GM18907 (cell line): ENCODE results near the gene GTF3C5.
"Not testable (repeated sequence)": the region's sequence is repeated elsewhere in the genome, so short reads cannot be mapped to it uniquely, and the experiment has no call there.

Source experiments
- ATAC-seq: cut with Tn5 transposase; IDR thresholded peaks from one replicate; pipeline ENCODE4 v1.9.1; 2021; ENCODE audit warnings: mild to moderate bottlenecking, moderate library complexity; ENCODE audit not compliant: unreplicated experiment

GTF3C5 gene

GRCh38 chr9:133067006-133067405 lies 36.2 kb downstream of the GTF3C5 start:
- ATAC-seq = no peak

GRCh38 chr9:133067813-133068212 lies 37.0 kb downstream of the GTF3C5 start:
- no peak for ATAC-seq

- ATAC-seq = not testable (repeated sequence)
Measured at GRCh38 chr9:133068431-133068830, 37.6 kb downstream of the GTF3C5 start.

- ATAC-seq = not testable (repeated sequence)
Measured at GRCh38 chr9:133070500-133070961, 39.7 kb downstream of the GTF3C5 start.

- not testable (repeated sequence) for ATAC-seq
Measured at GRCh38 chr9:133070985-133071384, 40.2 kb downstream of the GTF3C5 start.

GRCh38 chr9:133071484-133072150 lies 40.8 kb downstream of the GTF3C5 start:
- ATAC-seq = no peak

- not testable (repeated sequence) for ATAC-seq
Measured at GRCh38 chr9:133072210-133072609, 41.4 kb downstream of the GTF3C5 start.

- ATAC-seq = no peak
Measured at GRCh38 chr9:133073086-133074014, 42.6 kb downstream of the GTF3C5 start.

- ATAC-seq = no peak
Measured at GRCh38 chr9:133074111-133074651, 43.4 kb downstream of the GTF3C5 start.

- ATAC-seq = no peak
Measured at GRCh38 chr9:133075925-133076630, 45.3 kb downstream of the GTF3C5 start.

- ATAC-seq = no peak
Measured at GRCh38 chr9:133076691-133077090, 45.9 kb downstream of the GTF3C5 start.

- no peak for ATAC-seq
Measured at GRCh38 chr9:133078486-133078885, 47.7 kb downstream of the GTF3C5 start.

- ATAC-seq = no peak
Measured at GRCh38 chr9:133080161-133080560, 49.4 kb downstream of the GTF3C5 start.

- ATAC-seq = not testable (repeated sequence)
Measured at GRCh38 chr9:133080786-133081779, 50.3 kb downstream of the GTF3C5 start.

- ATAC-seq = not testable (repeated sequence)
Measured at GRCh38 chr9:133081957-133082644, 51.3 kb downstream of the GTF3C5 start.

GRCh38 chr9:133083688-133084087 lies 52.9 kb downstream of the GTF3C5 start:
- ATAC-seq = not testable (repeated sequence)

GRCh38 chr9:133086212-133086860 lies 55.5 kb downstream of the GTF3C5 start:
- not testable (repeated sequence) for ATAC-seq

- no peak for ATAC-seq
Measured at GRCh38 chr9:133086894-133087293, 56.1 kb downstream of the GTF3C5 start.
